ENCODE data around the gene BAIAP2L2.

The BAIAP2L2 gene

GRCh38 chr22:38082986-38083710 lies 27.3 kb downstream of the BAIAP2L2 start:
- Histone ChIP-seq H3K4me1 (peaks cover 0 to 28% (median 22%) of the 10 kb centered on the region in 4 donors), H3K9me3 (no peaks in the 10 kb centered on the region), H3K27ac (no peak overlapping the region), H3K36me3 (peaks cover 0 to 21% (median 17%) of the 10 kb centered on the region in 3 donors), H3K4me3 (no peak overlapping the region), H3K27me3 (peaks cover 0 to 23% of the 10 kb centered on the region in 2 donors)
- no peak for TF ChIP-seq CTCF (IDR thresholded peaks at IDR 0.05)
- no peak for DNase-seq
- intact Hi-C loops (cut with DNase I; ENCODE audit: low total_unique reads): no loop called here

GRCh38 chr22:38081941-38082828 lies 28.3 kb downstream of the BAIAP2L2 start:
- Histone ChIP-seq H3K36me3 (peaks cover 0 to 26% (median 17%) of the 10 kb centered on the region in 3 donors), H3K9me3 (no peaks in the 10 kb centered on the region), H3K4me3 (peak overlapping the region; percentile 45 to 49), H3K4me1 (peaks cover 0 to 28% (median 22%) of the 10 kb centered on the region in 4 donors), H3K27ac (peak overlapping the region in 1 of 2 donors; percentile 59), H3K27me3 (peaks cover 0 to 14% of the 10 kb centered on the region in 2 donors)
- no peak for TF ChIP-seq CTCF (IDR thresholded peaks at IDR 0.05)
- no peak for DNase-seq
- intact Hi-C loops (cut with DNase I; ENCODE audit: low total_unique reads): no loop called here

GRCh38 chr22:38081636-38081940 lies 28.9 kb downstream of the BAIAP2L2 start:
- H3K9me3 ChIP-seq: no peaks in the 10 kb centered on the region
- H3K27me3 ChIP-seq: peaks cover 0 to 12% of the 10 kb centered on the region in 2 donors
- H3K27ac ChIP-seq: peak overlapping the region; percentile 10 to 59
- H3K4me3 ChIP-seq: peak overlapping the region; percentile 45 to 49
- H3K4me1 ChIP-seq: peaks cover 0 to 28% (median 22%) of the 10 kb centered on the region in 4 donors
- intact Hi-C loops (cut with DNase I; ENCODE audit: low total_unique reads): no loop called here
- no peak for TF ChIP-seq CTCF (IDR thresholded peaks at IDR 0.05)
- peaks cover 0 to 25% (median 17%) of the 10 kb centered on the region in 3 donors for H3K36me3 ChIP-seq
- DNase-seq: no peak

GRCh38 chr22:38080850-38081635 lies 29.4 kb downstream of the BAIAP2L2 start:
- peak in 1 of 2 experiments; percentile 4 for TF ChIP-seq CTCF (IDR thresholded peaks at IDR 0.05)
- Histone ChIP-seq H3K27ac (peak overlapping the region; percentile 10 to 59), H3K4me3 (peak overlapping the region; percentile 45 to 49), H3K36me3 (peaks cover 0 to 25% (median 13%) of the 10 kb centered on the region in 3 donors), H3K4me1 (peaks cover 0 to 28% (median 22%) of the 10 kb centered on the region in 4 donors), H3K27me3 (peaks cover 0 to 12% of the 10 kb centered on the region in 2 donors), H3K9me3 (no peaks in the 10 kb centered on the region)
- no peak for DNase-seq
- intact Hi-C loops (cut with DNase I; ENCODE audit: low total_unique reads): no loop called here

GRCh38 chr22:38080474-38080849 lies 30.0 kb downstream of the BAIAP2L2 start:
- Histone ChIP-seq H3K36me3 (peaks cover 0 to 25% (median 13%) of the 10 kb centered on the region in 3 donors), H3K27me3 (peaks cover 0 to 12% of the 10 kb centered on the region in 2 donors), H3K9me3 (no peaks in the 10 kb centered on the region), H3K4me1 (peaks cover 0 to 28% (median 22%) of the 10 kb centered on the region in 4 donors), H3K4me3 (peak overlapping the region; percentile 45 to 49), H3K27ac (peak overlapping the region in 1 of 2 donors; percentile 30)
- no peak for DNase-seq
- intact Hi-C loops (cut with DNase I; ENCODE audit: low total_unique reads): no loop called here
- no peak for TF ChIP-seq CTCF (IDR thresholded peaks at IDR 0.05)

All from tibial artery (tissue), 4 donors.